Uterus (tissue), 2 donors: ENCODE data around the gene FKBP11.

Experiments
- POLR2A ChIP-seq, 2 donors: fragments of 450-650 bp; IDR thresholded peaks; one replicate each; pipeline ENCODE4 v1.6.1; 2016; ENCODE audit warnings: antibody characterized with exemption in 2 of 2, mild to moderate bottlenecking in 1 of 2, moderate library complexity in 1 of 2
- TF ChIP-seq, protein P1 (sequence below), 4 experiments: fragments of 200-600 bp in 2 of 4; fragments of 450-650 bp in 2 of 4; sonication (generic) in 2 of 4; IDR thresholded peaks; one replicate each; pipeline ENCODE4 v1.5.1; 2016 to 2019; ENCODE audit warnings: antibody characterized with exemption in 4 of 4, mild to moderate bottlenecking in 2 of 4, moderate library complexity in 1 of 4

- TF ChIP-seq, protein P1, sequence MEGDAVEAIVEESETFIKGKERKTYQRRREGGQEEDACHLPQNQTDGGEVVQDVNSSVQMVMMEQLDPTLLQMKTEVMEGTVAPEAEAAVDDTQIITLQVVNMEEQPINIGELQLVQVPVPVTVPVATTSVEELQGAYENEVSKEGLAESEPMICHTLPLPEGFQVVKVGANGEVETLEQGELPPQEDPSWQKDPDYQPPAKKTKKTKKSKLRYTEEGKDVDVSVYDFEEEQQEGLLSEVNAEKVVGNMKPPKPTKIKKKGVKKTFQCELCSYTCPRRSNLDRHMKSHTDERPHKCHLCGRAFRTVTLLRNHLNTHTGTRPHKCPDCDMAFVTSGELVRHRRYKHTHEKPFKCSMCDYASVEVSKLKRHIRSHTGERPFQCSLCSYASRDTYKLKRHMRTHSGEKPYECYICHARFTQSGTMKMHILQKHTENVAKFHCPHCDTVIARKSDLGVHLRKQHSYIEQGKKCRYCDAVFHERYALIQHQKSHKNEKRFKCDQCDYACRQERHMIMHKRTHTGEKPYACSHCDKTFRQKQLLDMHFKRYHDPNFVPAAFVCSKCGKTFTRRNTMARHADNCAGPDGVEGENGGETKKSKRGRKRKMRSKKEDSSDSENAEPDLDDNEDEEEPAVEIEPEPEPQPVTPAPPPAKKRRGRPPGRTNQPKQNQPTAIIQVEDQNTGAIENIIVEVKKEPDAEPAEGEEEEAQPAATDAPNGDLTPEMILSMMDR (IDR thresholded peaks at IDR 0.05) = no peak
- TF ChIP-seq POLR2A (IDR thresholded peaks at IDR 0.05) = no peak
Measured at GRCh38 chr12:48934312-48934706, 9.0 kb upstream of the FKBP11 start.
